Epidermal melanocyte (primary cell): Measurements from ENCODE around the gene TPR.

ENCODE experiments used
- DNase-seq: peaks from one replicate; pipeline ENCODE4 v3.0.0; 2011; ENCODE audit warnings: low spot score; ENCODE audit not compliant: insufficient read length

The TPR gene

GRCh38 chr1:186289943-186290545 is 85.0 kb downstream of the TPR start:
- no peak for DNase-seq

GRCh38 chr1:186286615-186287315 is 88.3 kb downstream of the TPR start:
- no peak for DNase-seq

DNA sequence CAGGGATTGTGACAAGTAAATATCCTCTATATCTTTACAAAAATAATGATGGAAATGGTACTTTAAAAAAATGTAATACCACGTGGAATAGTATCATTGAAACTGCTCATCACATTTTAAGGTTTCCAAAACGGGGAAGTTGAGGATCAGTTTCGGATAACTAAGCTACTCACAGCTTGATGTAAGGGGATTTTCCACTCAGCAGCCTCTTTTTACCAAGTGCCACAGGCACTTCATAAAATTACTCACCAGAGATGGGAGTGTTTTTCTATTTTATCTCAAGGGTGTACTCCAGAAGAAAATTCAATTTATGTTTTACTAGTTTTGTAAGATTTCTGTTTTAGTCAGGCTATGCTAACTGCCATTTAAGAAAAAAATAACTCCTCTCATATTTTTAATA is 91.7 kb downstream of the TPR start:
- DNase-seq: no peak

- DNase-seq: no peak
Observed at GRCh38 chr1:186282466-186282865, 92.6 kb downstream of the TPR start.

DNA sequence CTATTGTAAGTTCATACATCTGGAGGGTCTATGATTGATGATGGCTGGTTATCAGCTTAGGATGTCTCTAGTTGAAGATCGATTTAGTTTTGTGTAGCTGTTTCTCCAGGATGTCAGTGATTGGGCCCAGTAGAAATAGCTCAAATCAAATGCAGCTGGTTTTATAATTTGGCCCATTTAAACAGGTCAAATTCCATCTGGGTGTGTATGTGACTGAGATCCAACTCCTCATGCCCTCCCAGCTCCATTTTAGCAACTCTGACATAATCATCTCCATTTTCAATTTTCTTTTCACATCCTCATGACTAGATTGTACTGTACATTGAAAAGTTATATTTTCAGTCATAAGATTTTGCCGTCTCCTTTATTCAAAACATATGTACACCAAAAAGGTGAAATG is 99.2 kb downstream of the TPR start:
- no peak for DNase-seq

GRCh38 chr1:186272486-186272885 is 102.6 kb downstream of the TPR start:
- DNase-seq: no peak

- no peak for DNase-seq
Observed at GRCh38 chr1:186271032-186271431, 104.0 kb downstream of the TPR start.
